ENCODE results near the gene PPP6R1. TPM values are rescaled to one million over a fixed set of nuclear protein-coding genes. Genes with fewer than 3 reads are reported as not detected.
A peak's percentile ranks its signal among the peaks of the same experiment; 100 is the strongest.

PPP6R1 gene
- total RNA-seq, 1 donor from 2014 or later: 39.8 TPM

DNA sequence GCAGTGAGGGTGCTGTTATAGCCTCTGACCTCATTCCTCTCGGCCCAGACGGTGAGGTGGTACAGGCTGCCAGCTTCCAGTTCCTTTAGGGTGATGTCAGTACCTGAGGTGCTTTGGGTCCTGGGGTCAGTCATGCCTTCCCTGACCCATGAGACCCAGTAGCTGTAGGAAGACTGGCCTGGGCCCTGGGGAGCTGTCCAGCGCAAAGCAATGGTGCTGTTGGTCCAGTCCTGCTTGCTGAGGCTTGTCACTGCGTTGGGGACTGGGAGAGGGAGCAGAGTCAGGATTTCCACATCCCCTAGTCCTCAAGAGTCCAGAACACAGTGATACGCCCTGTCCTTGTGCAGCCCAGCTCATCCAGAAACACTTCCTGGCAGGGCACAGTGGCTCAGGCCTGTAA, 60.2 kb downstream of the PPP6R1 start:
- no peaks in the 10 kb centered on the region for H3K27me3 ChIP-seq (ENCODE audit: low read depth)
- no peak for DNase-seq
- H3K36me3 ChIP-seq: no peaks in the 10 kb centered on the region
- H3K9me3 ChIP-seq (replicated peaks): no peaks in the 10 kb centered on the region
- intact Hi-C loops (cut with micrococcal nuclease): no loop called here
- no peaks in the 10 kb centered on the region for H3K4me1 ChIP-seq
- H3K27ac ChIP-seq (replicated peaks): no peak overlapping the region
- H3K4me3 ChIP-seq: no peak overlapping the region
- TF ChIP-seq, protein P1, sequence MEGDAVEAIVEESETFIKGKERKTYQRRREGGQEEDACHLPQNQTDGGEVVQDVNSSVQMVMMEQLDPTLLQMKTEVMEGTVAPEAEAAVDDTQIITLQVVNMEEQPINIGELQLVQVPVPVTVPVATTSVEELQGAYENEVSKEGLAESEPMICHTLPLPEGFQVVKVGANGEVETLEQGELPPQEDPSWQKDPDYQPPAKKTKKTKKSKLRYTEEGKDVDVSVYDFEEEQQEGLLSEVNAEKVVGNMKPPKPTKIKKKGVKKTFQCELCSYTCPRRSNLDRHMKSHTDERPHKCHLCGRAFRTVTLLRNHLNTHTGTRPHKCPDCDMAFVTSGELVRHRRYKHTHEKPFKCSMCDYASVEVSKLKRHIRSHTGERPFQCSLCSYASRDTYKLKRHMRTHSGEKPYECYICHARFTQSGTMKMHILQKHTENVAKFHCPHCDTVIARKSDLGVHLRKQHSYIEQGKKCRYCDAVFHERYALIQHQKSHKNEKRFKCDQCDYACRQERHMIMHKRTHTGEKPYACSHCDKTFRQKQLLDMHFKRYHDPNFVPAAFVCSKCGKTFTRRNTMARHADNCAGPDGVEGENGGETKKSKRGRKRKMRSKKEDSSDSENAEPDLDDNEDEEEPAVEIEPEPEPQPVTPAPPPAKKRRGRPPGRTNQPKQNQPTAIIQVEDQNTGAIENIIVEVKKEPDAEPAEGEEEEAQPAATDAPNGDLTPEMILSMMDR (IDR thresholded peaks at IDR 0.05; ENCODE audit: borderline replicate concordance): no peak

GRCh38 chr19:55197528-55197927, 61.3 kb downstream of the PPP6R1 start:
- Histone ChIP-seq H3K4me1 (no peaks in the 10 kb centered on the region), H3K27me3 (ENCODE audit: low read depth) (no peaks in the 10 kb centered on the region), H3K36me3 (no peaks in the 10 kb centered on the region), H3K27ac (replicated peaks) (no peak overlapping the region), H3K9me3 (replicated peaks) (no peaks in the 10 kb centered on the region), H3K4me3 (no peak overlapping the region)
- no peak for DNase-seq
- intact Hi-C loops (cut with micrococcal nuclease): no loop called here
- TF ChIP-seq, protein P1 (IDR thresholded peaks at IDR 0.05; ENCODE audit: borderline replicate concordance): no peak

DNA sequence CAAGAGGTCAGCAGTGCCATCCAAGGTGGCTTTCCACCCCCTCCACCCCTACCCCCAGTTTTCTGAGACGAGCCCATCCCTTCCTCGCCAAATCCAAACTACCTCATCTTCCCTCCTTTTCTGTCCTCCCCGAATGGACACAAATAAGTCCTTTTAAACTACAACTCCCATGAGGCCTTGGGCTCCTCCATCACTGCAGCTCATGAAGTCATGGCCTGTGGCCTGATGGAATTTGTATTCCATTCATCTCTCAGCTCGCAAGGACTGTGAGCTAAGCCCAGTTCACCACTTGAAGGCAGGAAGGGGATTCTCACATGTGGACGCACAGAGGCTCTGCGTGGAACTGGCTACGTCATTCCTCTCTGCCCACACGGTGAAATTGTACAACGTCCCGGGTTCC, 62.0 kb downstream of the PPP6R1 start:
- TF ChIP-seq, protein P1 (IDR thresholded peaks at IDR 0.05; ENCODE audit: borderline replicate concordance): no peak
- H3K27ac ChIP-seq (replicated peaks): no peak overlapping the region
- H3K36me3 ChIP-seq: no peaks in the 10 kb centered on the region
- no peak overlapping the region for H3K4me3 ChIP-seq
- no peaks in the 10 kb centered on the region for H3K9me3 ChIP-seq (replicated peaks)
- no peak for DNase-seq
- no peaks in the 10 kb centered on the region for H3K4me1 ChIP-seq
- intact Hi-C loops (cut with micrococcal nuclease): no loop called here
- no peaks in the 10 kb centered on the region for H3K27me3 ChIP-seq (ENCODE audit: low read depth)

DNA sequence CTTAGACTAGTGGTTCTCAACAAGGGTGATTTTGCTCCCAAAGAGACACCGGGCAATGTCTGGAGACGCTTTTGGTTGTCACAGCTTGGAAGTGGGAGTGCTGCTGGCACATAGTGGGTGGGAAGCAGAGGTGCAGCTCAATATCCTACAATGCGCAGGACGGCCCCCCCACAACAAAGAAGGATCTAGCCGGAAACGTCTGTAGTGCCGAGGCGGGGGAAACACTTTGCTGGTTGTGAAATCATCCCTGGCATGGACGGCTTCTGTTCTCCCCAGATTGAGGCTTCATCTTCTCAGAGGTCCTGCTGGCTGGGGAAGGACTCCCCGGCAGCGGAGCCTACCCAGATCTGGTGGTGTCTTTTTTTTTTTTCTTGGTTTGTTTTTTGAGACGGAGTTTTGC, 65.3 kb downstream of the PPP6R1 start:
- no peak for DNase-seq
- no peak overlapping the region for H3K27ac ChIP-seq (replicated peaks)
- no peak overlapping the region for H3K4me3 ChIP-seq
- H3K27me3 ChIP-seq (ENCODE audit: low read depth): peaks cover 9% of the 10 kb centered on the region
- H3K36me3 ChIP-seq: no peaks in the 10 kb centered on the region
- H3K9me3 ChIP-seq (replicated peaks): no peaks in the 10 kb centered on the region
- intact Hi-C loops (cut with micrococcal nuclease): no loop called here
- TF ChIP-seq, protein P1 (IDR thresholded peaks at IDR 0.05; ENCODE audit: borderline replicate concordance): no peak
- no peaks in the 10 kb centered on the region for H3K4me1 ChIP-seq

DNA sequence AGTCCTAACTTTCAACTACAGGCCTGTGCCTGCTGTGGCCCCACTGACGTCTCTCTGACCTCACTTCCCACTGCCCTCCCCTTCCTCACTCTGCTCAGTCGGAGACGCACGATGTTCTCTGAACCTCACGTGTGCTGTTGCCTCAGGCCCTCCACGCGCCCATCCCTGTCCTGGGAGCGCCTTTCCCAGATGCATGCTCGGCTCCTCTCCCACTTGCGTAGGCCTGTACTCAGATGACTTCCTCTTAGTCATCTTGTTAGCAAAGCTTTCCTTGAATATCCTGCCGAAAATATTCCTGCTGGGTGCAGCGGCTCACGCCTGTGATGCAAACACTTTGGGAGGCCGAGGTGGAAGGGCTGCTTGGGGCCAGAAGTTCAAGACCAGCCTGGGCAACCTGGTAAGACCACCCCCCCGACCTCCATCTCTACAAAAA, 69.4 kb downstream of the PPP6R1 start:
- H3K27ac ChIP-seq (replicated peaks): peak overlapping the region; percentile 38
- intact Hi-C loops (cut with micrococcal nuclease): no loop called here
- no peaks in the 10 kb centered on the region for H3K9me3 ChIP-seq (replicated peaks)
- TF ChIP-seq, protein P1 (IDR thresholded peaks at IDR 0.05; ENCODE audit: borderline replicate concordance): no peak
- DNase-seq: peak; percentile 30
- H3K36me3 ChIP-seq: no peaks in the 10 kb centered on the region
- peaks cover 29% of the 10 kb centered on the region for H3K27me3 ChIP-seq (ENCODE audit: low read depth)
- no peaks in the 10 kb centered on the region for H3K4me1 ChIP-seq
- no peak overlapping the region for H3K4me3 ChIP-seq

- Histone ChIP-seq H3K4me1 (no peaks in the 10 kb centered on the region), H3K9me3 (replicated peaks) (no peaks in the 10 kb centered on the region), H3K4me3 (no peak overlapping the region), H3K27me3 (ENCODE audit: low read depth) (peaks cover 37% of the 10 kb centered on the region), H3K27ac (replicated peaks) (no peak overlapping the region), H3K36me3 (no peaks in the 10 kb centered on the region)
- intact Hi-C loops (cut with micrococcal nuclease): no loop called here
- DNase-seq: no peak
- TF ChIP-seq, protein P1 (IDR thresholded peaks at IDR 0.05; ENCODE audit: borderline replicate concordance): no peak
These were observed 70.2 kb downstream of the PPP6R1 start for GRCh38 chr19:55188625-55189024.

Data from left ventricle myocardium inferior (tissue), 1 donor.